CD14-positive monocyte (primary cell): Measurements from ENCODE around the gene CXCR3. TPM values are rescaled to one million over a fixed set of nuclear protein-coding genes. Genes with fewer than 3 reads are reported as not detected.

Source experiments
- DNase-seq, 3 donors: peaks; one replicate each; pipeline ENCODE4 v3.0.0-alpha.2; 2011 to 2022
- H2AFZ ChIP-seq: 2 replicates; pipeline ENCODE4 v1.6.0; 2012; ENCODE audit warnings: mild to moderate bottlenecking, low read depth, low read length, inconsistent platforms; ENCODE audit not compliant: insufficient read depth, poor library complexity, severe bottlenecking
- H3K27ac ChIP-seq, 2 donors: 1 replicate in 1 of 2; 2 replicates in 1 of 2; pipeline ENCODE4 v1.5.1; 2012 to 2013; ENCODE audit warnings: low read length in 2 of 2, control low read depth in 1 of 2, inconsistent platforms in 1 of 2, low read depth in 1 of 2, mild to moderate bottlenecking in 1 of 2
- H3K27me3 ChIP-seq, 2 donors: one replicate each; pipeline versions ENCODE4 v1.6.0 to v1.6.1; 2011 to 2013; ENCODE audit warnings: low read length in 2 of 2; ENCODE audit not compliant: control insufficient read depth in 2 of 2, insufficient read depth in 2 of 2
- H3K36me3 ChIP-seq, 2 donors: replicated peaks in 1 of 2; 1 replicate in 1 of 2; 2 replicates in 1 of 2; pipeline versions ENCODE4 v1.5.1 to v1.6.1; 2012 to 2013; ENCODE audit warnings: low read length in 2 of 2, control low read depth in 1 of 2, inconsistent platforms in 1 of 2, mild to moderate bottlenecking in 1 of 2; ENCODE audit not compliant: insufficient read depth in 2 of 2, control insufficient read depth in 1 of 2
- H3K4me1 ChIP-seq, 2 donors: 1 replicate in 1 of 2; 2 replicates in 1 of 2; pipeline versions ENCODE4 v1.5.1 to v1.6.1; 2012 to 2013; ENCODE audit warnings: low read length in 2 of 2, control low read depth in 1 of 2, inconsistent platforms in 1 of 2, mild to moderate bottlenecking in 1 of 2, moderate library complexity in 1 of 2; ENCODE audit not compliant: insufficient read depth in 2 of 2, control insufficient read depth in 1 of 2
- H3K4me2 ChIP-seq: replicated peaks from 2 replicates; pipeline ENCODE3; 2012; ENCODE audit warnings: low read length, moderate library complexity, mild to moderate bottlenecking; ENCODE audit not compliant: poor library complexity, severe bottlenecking; ENCODE audit errors: extremely low read depth
- H3K4me3 ChIP-seq, 3 experiments: fragments of 200-600 bp in 1 of 3; sonication (generic) in 1 of 3; replicated peaks in 1 of 3; 1 replicate in 2 of 3; 2 replicates in 1 of 3; pipeline ENCODE4 v1.5.1; 2011 to 2013; ENCODE audit warnings: low read length in 3 of 3, mild to moderate bottlenecking in 3 of 3, control low read depth in 2 of 3, low read depth in 2 of 3, inconsistent platforms in 1 of 3, moderate library complexity in 1 of 3
- H3K79me2 ChIP-seq: 2 replicates; pipeline ENCODE4 v1.6.0; 2012; ENCODE audit warnings: mild to moderate bottlenecking, control low read depth, inconsistent platforms, low read length, moderate library complexity; ENCODE audit not compliant: insufficient read depth
- H3K9ac ChIP-seq: 2 replicates; pipeline ENCODE4 v1.6.0; 2017; ENCODE audit warnings: low read length, mild to moderate bottlenecking; ENCODE audit not compliant: insufficient read depth, poor library complexity, severe bottlenecking
- H3K9me3 ChIP-seq, 2 donors: replicated peaks in 1 of 2; 1 replicate in 1 of 2; 2 replicates in 1 of 2; pipeline versions ENCODE4 v1.5.1 to v1.6.1; 2012 to 2013; ENCODE audit warnings: low read length in 2 of 2, control low read depth in 1 of 2; ENCODE audit not compliant: control insufficient read depth in 1 of 2, insufficient read depth in 1 of 2
- H4K20me1 ChIP-seq: 2 replicates; pipeline ENCODE4 v1.6.0; 2012; ENCODE audit warnings: mild to moderate bottlenecking, low read length, control low read depth, moderate library complexity; ENCODE audit not compliant: insufficient read depth
- H3K27ac Mint-ChIP-seq, 7 donors: one replicate each; pipeline ENCODE4 v1.8.0; 2020; ENCODE audit warnings: mild to moderate bottlenecking in 7 of 7, mixed read lengths in 7 of 7, moderate library complexity in 6 of 7, inconsistent platforms in 2 of 7
- H3K27me3 Mint-ChIP-seq, 3 donors: one replicate each; pipeline ENCODE4 v1.8.0; 2021 to 2022; ENCODE audit warnings: low read depth in 3 of 3, mild to moderate bottlenecking in 3 of 3, mixed read lengths in 3 of 3, moderate library complexity in 3 of 3, inconsistent platforms in 1 of 3
- H3K36me3 Mint-ChIP-seq, 2 donors: one replicate each; pipeline ENCODE4 v1.8.0; 2020; ENCODE audit warnings: mixed read lengths in 2 of 2, inconsistent platforms in 1 of 2, mild to moderate bottlenecking in 1 of 2
- H3K4me1 Mint-ChIP-seq: one replicate; pipeline ENCODE4 v1.8.0; 2020; ENCODE audit warnings: mild to moderate bottlenecking, mixed read lengths
- H3K4me3 Mint-ChIP-seq, 2 donors: one replicate each; pipeline ENCODE4 v1.8.0; 2020; ENCODE audit warnings: mild to moderate bottlenecking in 2 of 2, mixed read lengths in 2 of 2, moderate library complexity in 1 of 2
- H3K9me3 Mint-ChIP-seq, 7 donors: one replicate each; pipeline ENCODE4 v1.8.0; 2020 to 2022; ENCODE audit warnings: mixed read lengths in 7 of 7, mild to moderate bottlenecking in 6 of 7, moderate library complexity in 6 of 7, inconsistent platforms in 2 of 7
- CTCF ChIP-seq: fragments of 200-600 bp; IDR thresholded peaks from one replicate; pipeline ENCODE4 v1.8.0; 2022; ENCODE audit warnings: antibody characterized with exemption, mild to moderate bottlenecking
- WGBS: methylation state at CpG from one replicate; pipeline ENCODE4 v1.1.5; 2013; ENCODE audit warnings: missing lambda C conversion rate; ENCODE audit not compliant: insufficient coverage; 5-methylcytosine and 5-hydroxymethylcytosine counted together
- intact Hi-C, 2 donors: fragments of 100-400 bp; cut with micrococcal nuclease; formaldehyde crosslinking; loops; one replicate each; pipeline versions ENCODE4 v1.15.0 to v1.15.1; 2023
- polyA plus RNA-seq, 3 donors: library from polyadenylated mRNA; depleted of rRNA in 1 of 3; unstranded in 2 of 3; stranded (reverse) in 1 of 3; fragments of 300-500 nt in 2 of 3; fragments of >200 nt in 1 of 3; fragmentation: Illumina TruSeq in 2 of 3; gene quantifications; 1 replicate in 2 of 3; 2 replicates in 1 of 3; pipeline ENCODE4 v1.2.3, GENCODE V29; 2012 to 2021

CXCR3 gene
- polyA plus RNA-seq, 3 donors = 0.04 to 0.14 (median 0.10) TPM

- H3K4me3 ChIP-seq = no peak overlapping the region
- no peak overlapping the region for H3K4me3 Mint-ChIP-seq
- H2AFZ ChIP-seq = no peak overlapping the region
- no peaks in the 10 kb centered on the region for H3K36me3 Mint-ChIP-seq
- intact Hi-C loops = no loop called here
- TF ChIP-seq CTCF = no peak
- H3K36me3 ChIP-seq = no peaks in the 10 kb centered on the region
- peaks cover 2 to 14% (median 11%) of the 10 kb centered on the region in 3 donors for H3K27me3 Mint-ChIP-seq
- H3K27me3 ChIP-seq = no peaks in the 10 kb centered on the region
- H3K9me3 ChIP-seq = no peaks in the 10 kb centered on the region
- no peak for DNase-seq
- no peaks in the 10 kb centered on the region for H4K20me1 ChIP-seq
- H3K4me1 ChIP-seq = no peaks in the 10 kb centered on the region
- no peak overlapping the region for H3K27ac Mint-ChIP-seq
- H3K4me1 Mint-ChIP-seq = peaks cover 4% of the 10 kb centered on the region
- H3K4me2 ChIP-seq = no peak overlapping the region
- H3K79me2 ChIP-seq = no peaks in the 10 kb centered on the region
- H3K27ac ChIP-seq = no peak overlapping the region
- no peak overlapping the region for H3K9ac ChIP-seq
- no CpG with 5 or more reads among the region's 4 CpGs for WGBS
- peaks cover 0 to 2% (median 0%) of the 10 kb centered on the region in 7 donors for H3K9me3 Mint-ChIP-seq
Observed at GRCh38 chrX:71657267-71657666, 39.0 kb upstream of the CXCR3 start.

GRCh38 chrX:71653344-71653743 lies 35.0 kb upstream of the CXCR3 start:
- no peak overlapping the region for H2AFZ ChIP-seq
- no peak overlapping the region for H3K4me3 ChIP-seq
- no peaks in the 10 kb centered on the region for H3K36me3 Mint-ChIP-seq
- intact Hi-C loops = no loop called here
- no peak overlapping the region for H3K4me3 Mint-ChIP-seq
- no peak overlapping the region for H3K4me2 ChIP-seq
- WGBS = 55% methylated on average over 1 of the region's 2 CpGs
- TF ChIP-seq CTCF = no peak
- H3K27me3 ChIP-seq = no peaks in the 10 kb centered on the region
- no peak overlapping the region for H3K27ac ChIP-seq
- no peaks in the 10 kb centered on the region for H3K36me3 ChIP-seq
- no peaks in the 10 kb centered on the region for H3K4me1 ChIP-seq
- no peaks in the 10 kb centered on the region for H3K79me2 ChIP-seq
- H3K9me3 ChIP-seq = no peaks in the 10 kb centered on the region
- no peak overlapping the region for H3K9ac ChIP-seq
- H3K27me3 Mint-ChIP-seq = peaks cover 0 to 3% (median 0%) of the 10 kb centered on the region in 3 donors
- peaks cover 0 to 5% (median 0%) of the 10 kb centered on the region in 7 donors for H3K9me3 Mint-ChIP-seq
- H4K20me1 ChIP-seq = no peaks in the 10 kb centered on the region
- H3K4me1 Mint-ChIP-seq = peaks cover 5% of the 10 kb centered on the region
- H3K27ac Mint-ChIP-seq = no peak overlapping the region
- no peak for DNase-seq
